KMS-11 (cell line): ENCODE measurements around the gene NOTCH4.

Experiments used
- H2AFZ ChIP-seq: fragments of 200-600 bp; sonication (generic); 2 replicates; pipeline ENCODE4 v1.6.1; 2016; ENCODE audit warnings: antibody characterized with exemption, mixed run types, low read depth
- H3K27ac ChIP-seq: fragments of 200-600 bp; sonication (generic); 2 replicates; pipeline ENCODE4 v1.6.1; 2016; ENCODE audit warnings: mild to moderate bottlenecking, mixed run types
- H3K27me3 ChIP-seq: fragments of 200-600 bp; sonication (generic); 2 replicates; pipeline ENCODE4 v1.6.1; 2017; ENCODE audit warnings: mild to moderate bottlenecking, low read depth, mixed run types, moderate library complexity; ENCODE audit not compliant: insufficient read depth
- H3K36me3 ChIP-seq: fragments of 200-600 bp; sonication (generic); 2 replicates; pipeline ENCODE4 v1.6.1; 2017; ENCODE audit warnings: mild to moderate bottlenecking, mixed run types; ENCODE audit not compliant: insufficient read depth
- H3K4me1 ChIP-seq: fragments of 200-600 bp; sonication (generic); 2 replicates; pipeline ENCODE4 v1.6.1; 2016; ENCODE audit warnings: mild to moderate bottlenecking, low read depth, mixed run types; ENCODE audit not compliant: poor library complexity, severe bottlenecking
- H3K4me2 ChIP-seq: fragments of 200-600 bp; sonication (generic); 2 replicates; pipeline ENCODE4 v1.7.0; 2016; ENCODE audit warnings: mild to moderate bottlenecking, mixed run types
- H3K4me3 ChIP-seq: fragments of 200-600 bp; sonication (generic); IDR thresholded peaks from 2 replicates; pipeline ENCODE4 v1.6.1; 2017; ENCODE audit warnings: low read depth, low read length, mixed read lengths; ENCODE audit not compliant: insufficient read depth
- H3K79me2 ChIP-seq: fragments of 200-600 bp; sonication (generic); 2 replicates; pipeline ENCODE4 v1.6.1; 2016; ENCODE audit warnings: low read depth, mixed run types; ENCODE audit not compliant: insufficient read depth
- H3K9ac ChIP-seq: fragments of 200-600 bp; sonication (generic); 2 replicates; pipeline ENCODE4 v1.6.1; 2016; ENCODE audit warnings: mild to moderate bottlenecking, mixed run types
- H4K20me1 ChIP-seq: fragments of 200-600 bp; sonication (generic); 2 replicates; pipeline ENCODE4 v1.6.1; 2016; ENCODE audit warnings: mild to moderate bottlenecking, mixed run types; ENCODE audit not compliant: insufficient read depth
- CTCF ChIP-seq: fragments of 200-600 bp; sonication (generic); conservative IDR thresholded peaks from 2 replicates; pipeline ENCODE4 v1.6.1; 2017; ENCODE audit warnings: low read depth, mild to moderate bottlenecking, antibody characterized with exemption, low read length, moderate library complexity, mixed read lengths

NOTCH4 gene

GRCh38 chr6:32146687-32147086 lies 77.2 kb downstream of the NOTCH4 start:
- Histone ChIP-seq H3K27me3 (no peaks in the 10 kb centered on the region), H3K4me1 (no peaks in the 10 kb centered on the region), H3K4me3 (no peak overlapping the region), H3K79me2 (no peaks in the 10 kb centered on the region), H2AFZ (no peak overlapping the region), H3K4me2 (no peak overlapping the region), H4K20me1 (no peaks in the 10 kb centered on the region), H3K9ac (no peak overlapping the region), H3K36me3 (no peaks in the 10 kb centered on the region), H3K27ac (no peak overlapping the region)
- no peak for TF ChIP-seq CTCF

DNA sequence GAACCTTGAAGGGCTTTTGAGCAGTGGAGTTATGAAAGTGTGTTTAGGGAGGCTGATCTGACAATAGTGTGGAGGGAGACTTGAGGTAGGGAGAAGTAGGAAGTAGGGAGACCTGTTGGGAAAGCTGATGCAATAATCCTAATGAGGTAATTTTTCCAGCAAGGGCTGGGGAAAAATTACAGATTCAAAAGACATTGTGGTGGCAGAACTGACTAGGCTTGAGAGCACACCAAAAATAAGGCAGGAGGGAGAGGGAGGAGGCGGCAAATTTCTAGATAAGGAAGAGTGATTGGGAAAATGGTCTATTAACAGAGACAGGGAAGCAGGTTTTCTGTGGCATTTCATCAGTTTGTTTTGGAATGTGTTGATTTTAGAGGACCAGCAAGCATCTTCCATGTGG lies 77.6 kb downstream of the NOTCH4 start:
- no peaks in the 10 kb centered on the region for H3K79me2 ChIP-seq
- no peak overlapping the region for H3K4me3 ChIP-seq
- no peak overlapping the region for H2AFZ ChIP-seq
- H4K20me1 ChIP-seq, result no peaks in the 10 kb centered on the region
- H3K27ac ChIP-seq, result no peak overlapping the region
- no peak for TF ChIP-seq CTCF
- no peak overlapping the region for H3K4me2 ChIP-seq
- H3K9ac ChIP-seq, result no peak overlapping the region
- H3K4me1 ChIP-seq, result no peaks in the 10 kb centered on the region
- H3K36me3 ChIP-seq, result no peaks in the 10 kb centered on the region
- H3K27me3 ChIP-seq, result no peaks in the 10 kb centered on the region
